GM12892 (cell line): ENCODE results near the gene KCTD14.
"Not testable (repeated sequence)": the region's sequence is repeated elsewhere in the genome, so short reads cannot be mapped to it uniquely, and the experiment has no call there.

Experiments
- DNase-seq: peaks from one replicate; pipeline ENCODE4 v3.0.0; 2011; ENCODE audit not compliant: insufficient read length
- FAIRE-seq: peaks from 2 replicates; lab custom pipeline; 2011; peaks lifted over from hg19 to GRCh38; lab: Jason Lieb, UNC
- POLR2A ChIP-seq: IDR thresholded peaks from 2 replicates; pipeline ENCODE4 v1.6.1; 2011; ENCODE audit warnings: low read depth, low read length, control low read depth
- POLR2AphosphoS5 ChIP-seq: IDR thresholded peaks from 2 replicates; pipeline ENCODE4 v1.6.1; 2011; ENCODE audit warnings: low read depth, low read length, control low read depth
- TAF1 ChIP-seq: IDR thresholded peaks from 2 replicates; pipeline ENCODE4 v1.6.1; 2011; ENCODE audit warnings: low read depth, mild to moderate bottlenecking, control low read depth, low read length, borderline replicate concordance

KCTD14 gene

DNA sequence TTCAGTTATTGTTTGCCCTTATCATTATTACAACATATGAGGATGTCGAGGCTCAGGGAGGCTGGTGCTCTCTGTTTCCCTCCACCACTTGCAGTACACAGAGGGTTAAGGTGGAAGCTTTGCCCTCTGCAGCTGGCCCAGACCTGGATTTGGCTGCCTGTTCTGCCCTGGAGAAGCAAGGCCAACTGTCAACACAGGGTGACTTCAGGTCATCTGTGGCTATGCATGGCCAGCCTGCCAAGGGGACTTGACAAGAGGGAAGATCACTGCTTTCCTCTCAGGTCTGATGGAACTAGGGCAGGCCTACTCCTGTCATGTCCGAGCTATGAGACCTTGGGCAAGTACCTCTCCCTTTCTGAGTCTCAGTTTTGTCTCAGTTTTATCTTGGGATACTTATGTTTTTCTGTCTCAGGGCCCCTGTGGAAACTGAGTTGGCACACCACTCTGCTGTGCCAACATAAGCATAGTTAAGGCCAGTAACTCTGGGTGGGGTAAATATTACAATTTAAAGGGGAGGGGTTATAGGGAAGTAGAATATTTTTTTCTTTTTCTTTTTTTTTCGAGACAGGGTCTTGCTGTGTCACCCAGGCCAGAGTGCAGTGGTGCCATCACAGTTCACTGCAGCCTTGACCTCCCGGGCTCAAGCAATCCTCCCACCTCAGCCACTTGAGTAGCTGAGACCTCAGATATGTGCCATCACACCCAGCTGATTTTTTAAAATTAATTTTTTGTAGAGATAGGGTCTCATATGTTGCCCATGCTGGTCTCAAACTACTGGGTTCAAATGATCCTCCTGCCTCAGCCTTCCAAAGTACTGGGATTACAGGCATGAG is 38.2 kb upstream of the KCTD14 start:
- TF ChIP-seq TAF1 (no peak), POLR2AphosphoS5 (no peak), POLR2A (no peak)
- peak; percentile 42 for FAIRE-seq

DNA sequence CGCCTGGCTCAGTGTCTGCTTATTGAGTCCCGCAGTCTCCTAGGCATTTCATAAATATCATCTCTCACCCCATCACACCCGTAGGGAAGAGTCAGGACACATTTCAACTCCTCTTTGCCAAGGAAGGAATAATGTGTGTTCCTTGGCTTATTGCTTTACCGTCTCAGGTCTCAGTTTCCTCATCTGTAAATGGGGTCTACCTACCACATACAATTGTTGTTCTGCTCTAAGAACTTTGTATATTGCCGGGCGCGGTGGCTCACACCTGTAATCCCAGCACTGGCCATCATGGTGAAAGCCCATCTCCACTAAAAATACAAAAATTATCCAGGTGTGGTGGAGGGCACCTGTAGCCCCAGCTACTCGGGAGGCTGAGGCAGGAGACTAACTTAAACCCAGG is 37.5 kb upstream of the KCTD14 start:
- TF ChIP-seq POLR2A (no peak), POLR2AphosphoS5 (no peak), TAF1 (no peak)
- no peak for DNase-seq
- no peak for FAIRE-seq

More for the DNA sequence above, 38.2 kb upstream of the KCTD14 start:
- DNase-seq = no peak

DNA sequence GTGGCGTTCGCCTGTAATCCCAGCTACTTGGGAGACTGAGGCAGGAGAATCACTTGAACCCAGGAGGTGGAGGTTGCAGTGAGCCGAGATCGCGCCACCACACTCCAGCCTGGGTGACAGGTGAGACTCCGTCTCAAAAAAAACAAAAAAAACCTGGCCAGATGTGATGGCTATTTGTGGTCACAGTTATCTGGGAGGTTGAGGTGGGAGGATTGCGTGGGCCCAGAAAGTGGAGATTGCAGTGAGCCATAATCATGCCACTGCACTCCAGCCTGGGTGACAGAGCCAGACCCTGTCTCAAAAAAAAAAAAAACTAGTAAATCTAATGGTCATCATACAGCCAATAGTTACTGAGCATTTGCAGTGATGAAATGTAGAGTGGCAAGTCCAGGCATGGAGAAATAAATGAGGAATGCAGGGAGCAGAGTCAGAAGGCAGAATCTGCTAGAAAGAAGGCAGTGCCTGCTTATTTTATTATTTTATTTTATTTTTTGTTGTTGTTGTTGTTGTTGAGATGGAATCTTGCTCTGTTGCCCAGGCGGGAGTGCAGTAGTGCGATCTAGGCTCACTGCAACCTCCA is 36.8 kb upstream of the KCTD14 start:
- not testable (repeated sequence) for DNase-seq, FAIRE-seq

DNA sequence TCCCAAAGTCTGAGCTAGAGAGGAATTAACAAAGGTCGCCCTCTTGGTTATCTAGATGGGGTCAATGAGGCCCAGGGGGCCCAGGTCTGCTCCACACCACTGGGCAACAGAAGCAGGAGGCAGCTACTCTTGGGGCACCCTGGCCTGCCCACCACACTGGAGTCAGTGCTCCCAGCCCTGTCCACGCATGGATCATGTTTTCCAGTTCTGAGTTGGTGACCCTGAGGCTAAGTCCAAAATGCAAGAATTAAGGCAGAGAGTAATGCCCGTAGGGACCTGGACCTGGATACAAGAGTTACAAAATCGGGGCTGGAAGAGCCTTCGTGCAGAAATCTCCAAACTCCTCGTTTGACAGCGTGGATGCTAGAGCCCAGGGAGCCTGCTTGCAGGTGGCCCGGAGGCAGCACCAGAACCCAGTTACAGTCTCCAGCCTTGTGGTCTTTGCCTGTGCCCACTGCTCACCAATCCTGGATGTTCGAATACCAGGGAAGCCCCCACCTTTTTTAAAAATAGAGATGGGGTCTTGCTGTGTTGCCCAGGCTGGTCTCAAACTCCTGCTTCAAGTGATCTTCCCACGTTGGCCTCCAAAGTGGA is 34.5 kb upstream of the KCTD14 start:
- no peak for TF ChIP-seq POLR2A
- no peak for TF ChIP-seq POLR2AphosphoS5
- no peak for TF ChIP-seq TAF1
- FAIRE-seq (no peak), DNase-seq (no peak)

DNA sequence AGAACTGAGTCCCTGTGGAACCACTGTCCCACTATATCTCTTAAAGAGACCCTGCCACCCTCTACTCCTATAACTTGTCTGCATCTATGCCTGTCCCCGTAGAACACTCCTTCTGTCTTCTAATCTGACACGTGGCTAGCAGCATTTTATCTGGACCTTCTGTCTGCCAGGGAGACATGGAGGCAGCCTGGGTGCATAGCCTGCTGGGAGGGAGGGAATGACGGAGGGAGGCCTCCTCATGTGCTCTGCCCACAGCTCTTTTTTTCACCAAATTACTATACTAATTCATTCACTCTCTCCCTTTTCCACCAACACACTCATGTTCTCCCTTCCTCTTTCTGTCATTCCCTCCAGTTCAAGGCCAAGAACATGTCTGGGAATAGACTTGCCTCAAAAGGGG is 33.0 kb upstream of the KCTD14 start:
- no peak for TF ChIP-seq POLR2A
- FAIRE-seq (no peak), DNase-seq (no peak)

DNA sequence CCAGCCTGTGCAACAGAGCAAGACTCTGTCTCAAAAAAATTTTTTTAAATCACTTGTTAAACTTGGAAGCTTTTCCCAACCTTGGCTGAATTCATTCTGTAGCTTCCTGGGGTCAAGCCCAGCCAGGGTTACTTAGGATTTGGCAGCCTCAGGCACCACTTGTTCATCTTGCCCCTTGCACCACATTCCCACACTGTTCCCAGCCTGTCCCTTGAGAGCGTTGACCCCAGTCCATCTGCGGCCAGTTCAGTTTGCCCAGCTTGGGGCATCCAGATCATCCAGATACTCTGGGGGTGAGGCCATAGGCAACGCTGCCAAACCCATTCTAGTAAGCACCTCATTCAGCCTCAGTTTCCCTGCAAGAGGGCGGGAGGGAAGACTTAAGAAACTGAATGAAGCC is 31.9 kb upstream of the KCTD14 start:
- no peak for FAIRE-seq
- TF ChIP-seq POLR2A (no peak), TAF1 (no peak)
- DNase-seq = no peak

DNA sequence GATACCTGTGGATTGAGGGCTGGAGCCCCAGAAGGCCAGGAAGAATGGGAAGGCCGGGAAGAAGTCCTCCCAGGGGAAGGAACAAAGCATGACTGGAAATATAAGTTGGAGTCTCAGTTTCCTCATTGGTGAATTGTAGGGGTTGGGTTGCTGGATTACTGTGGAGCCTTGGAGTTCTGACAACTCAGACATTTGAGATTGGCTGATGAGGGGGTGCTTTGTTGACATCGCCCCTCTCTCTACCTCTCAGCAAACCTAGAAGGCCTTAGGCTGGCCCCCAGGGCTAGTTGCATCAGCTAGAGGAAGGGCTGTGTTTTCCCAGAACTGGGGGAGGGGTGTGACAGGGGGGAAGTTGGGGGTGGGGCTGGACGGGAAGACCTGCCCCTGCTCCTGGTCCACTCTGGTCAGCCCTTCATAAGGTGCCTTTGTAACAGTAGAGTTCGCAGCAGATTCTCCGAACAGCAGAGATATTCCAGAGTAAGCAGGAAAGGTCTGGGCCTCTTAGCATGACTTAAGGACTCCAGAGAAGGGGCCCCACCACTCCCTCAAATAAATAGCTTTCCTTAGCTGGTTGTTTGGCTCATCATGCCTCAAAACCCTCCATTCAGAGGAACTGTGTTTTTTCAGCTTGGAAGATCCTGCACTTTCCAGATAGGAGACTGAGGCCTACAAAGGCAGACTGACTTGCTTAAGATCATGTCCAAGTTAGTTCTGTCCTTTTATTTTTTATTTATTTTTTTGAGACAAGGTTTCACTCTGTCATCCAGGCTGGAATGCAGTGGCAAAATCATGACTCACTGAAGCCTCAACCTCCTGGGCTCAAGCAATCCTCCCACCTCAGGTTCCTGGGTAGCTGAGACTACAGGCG is 28.1 kb upstream of the KCTD14 start:
- TF ChIP-seq POLR2A (no peak), POLR2AphosphoS5 (no peak), TAF1 (no peak)
- FAIRE-seq = no peak
- DNase-seq = no peak

DNA sequence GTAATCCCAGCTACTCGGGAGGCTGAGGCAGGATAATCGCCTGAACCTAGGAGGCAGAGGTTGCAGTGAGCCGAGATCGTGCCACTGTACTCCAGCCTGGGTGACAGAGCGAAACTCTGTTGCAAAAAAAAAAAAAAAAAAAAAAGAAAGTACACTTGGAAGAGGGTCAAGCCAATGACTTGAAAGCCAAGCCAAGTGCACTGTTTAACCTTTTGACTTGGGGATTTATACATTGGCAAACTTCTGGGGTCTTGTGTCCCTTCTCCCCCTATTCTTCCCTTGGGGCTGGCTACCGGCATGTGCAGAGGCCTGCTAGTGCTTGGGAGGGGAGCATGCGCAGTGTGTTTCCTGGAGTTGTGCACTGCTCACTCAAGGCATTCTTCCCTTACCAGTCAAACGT is 26.3 kb upstream of the KCTD14 start:
- FAIRE-seq (no peak), DNase-seq (no peak)
- TF ChIP-seq TAF1 (no peak), POLR2AphosphoS5 (no peak), POLR2A (no peak)

DNA sequence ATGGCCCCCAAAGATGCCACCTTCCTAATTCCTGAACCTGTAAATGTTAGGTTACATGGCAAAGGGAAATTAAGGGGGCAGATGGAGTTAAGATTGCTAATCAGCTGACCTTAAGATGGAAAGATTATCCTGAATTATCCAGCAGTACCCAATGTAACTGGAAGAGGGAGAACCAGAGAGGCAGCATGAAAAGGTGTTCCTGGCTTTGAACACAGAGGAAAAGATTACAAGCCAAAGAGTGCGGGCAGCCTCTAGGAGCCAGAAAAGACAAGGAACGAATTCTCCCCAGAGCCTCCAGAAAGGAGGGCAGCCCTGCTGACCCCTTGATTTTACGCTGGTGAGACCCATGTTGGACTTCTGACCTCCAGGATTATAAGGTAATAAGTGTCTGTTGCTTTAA is 25.5 kb upstream of the KCTD14 start:
- FAIRE-seq (no peak), DNase-seq (no peak)
- TF ChIP-seq POLR2AphosphoS5 = no peak
- TF ChIP-seq POLR2A = no peak
- TF ChIP-seq TAF1 = no peak

DNA sequence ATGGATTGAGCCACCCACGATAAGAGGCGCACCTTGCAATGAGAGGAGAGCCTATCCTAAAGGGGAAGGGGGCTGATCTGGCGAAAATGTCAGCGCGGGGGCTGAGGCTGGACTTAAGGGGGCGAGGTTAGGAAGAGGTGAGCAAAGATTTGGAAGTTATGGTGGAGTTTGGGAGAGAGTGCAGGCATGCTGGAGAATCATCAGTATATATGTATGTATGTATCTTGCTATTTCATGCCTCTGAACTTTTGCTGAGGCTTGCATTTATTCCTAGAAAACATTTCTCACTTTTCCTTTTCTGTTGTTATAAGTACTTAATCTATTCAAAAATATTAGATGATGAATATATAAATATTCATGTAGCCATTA is 23.4 kb upstream of the KCTD14 start:
- TF ChIP-seq TAF1 = no peak
- TF ChIP-seq POLR2AphosphoS5 = no peak
- TF ChIP-seq POLR2A = no peak
- DNase-seq (no peak), FAIRE-seq (no peak)

DNA sequence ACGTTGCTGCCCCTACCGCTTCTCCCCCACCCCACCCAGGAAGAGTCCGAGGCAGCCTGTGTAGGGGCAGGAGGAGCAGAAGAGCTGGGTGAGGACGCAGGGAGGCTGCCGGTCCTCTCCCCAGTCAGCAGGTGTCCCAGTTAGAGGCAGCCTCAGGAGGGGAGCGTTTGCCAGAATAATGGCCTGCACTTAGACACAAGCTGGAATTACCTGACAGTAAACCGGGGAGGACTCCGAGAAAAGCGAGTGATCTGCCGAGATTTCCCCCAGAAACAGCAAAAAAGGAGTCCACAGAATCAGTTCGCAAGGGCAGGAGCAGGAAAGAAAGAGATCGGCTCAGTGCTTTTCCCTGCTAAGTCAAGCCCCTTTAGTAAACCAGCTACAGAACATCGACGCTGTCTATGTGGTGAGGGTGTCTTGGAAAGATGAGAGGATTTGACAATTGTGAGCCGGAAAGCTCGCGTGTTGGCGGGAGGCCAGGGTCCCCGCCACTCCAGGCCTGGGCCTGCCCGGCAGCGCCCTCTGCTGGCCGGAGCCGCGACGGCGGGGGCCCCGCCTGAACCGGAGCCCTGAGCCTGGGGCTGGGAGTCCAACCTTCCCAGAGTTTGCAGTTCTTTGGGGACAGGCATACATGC is 22.9 kb upstream of the KCTD14 start:
- FAIRE-seq (peak; percentile 92), DNase-seq (peak; percentile 83)
- TF ChIP-seq POLR2AphosphoS5 = no peak
- TF ChIP-seq TAF1 = no peak
- no peak for TF ChIP-seq POLR2A
